Neutrophil (primary cell): ENCODE data around the gene OR12D2.
"Not testable (repeated sequence)": the region's sequence is repeated elsewhere in the genome, so short reads cannot be mapped to it uniquely, and the experiment has no call there.

Experiments
- H3K27ac ChIP-seq: fragments of 200-600 bp; sonication (generic); 2 replicates; pipeline ENCODE4 v1.5.1; 2016; ENCODE audit warnings: mild to moderate bottlenecking, moderate library complexity
- H3K27me3 ChIP-seq: fragments of 200-600 bp; sonication (generic); 2 replicates; pipeline ENCODE4 v1.6.0; 2016; ENCODE audit warnings: mild to moderate bottlenecking
- H3K36me3 ChIP-seq: fragments of 200-600 bp; sonication (generic); 2 replicates; pipeline ENCODE4 v1.5.1; 2017
- H3K4me1 ChIP-seq, 2 experiments: fragments of 200-600 bp in 1 of 2; sonication (generic) in 1 of 2; 1 replicate in 1 of 2; 2 replicates in 1 of 2; pipeline versions ENCODE4 v1.5.1 to v1.6.1; 2013 to 2016; ENCODE audit warnings: low read depth in 1 of 2, low read length in 1 of 2, mild to moderate bottlenecking in 1 of 2, moderate library complexity in 1 of 2; ENCODE audit not compliant: control insufficient read depth in 1 of 2, insufficient read depth in 1 of 2
- H3K4me3 ChIP-seq, 2 experiments: fragments of 200-600 bp in 1 of 2; sonication (generic) in 1 of 2; 1 replicate in 1 of 2; 2 replicates in 1 of 2; pipeline ENCODE4 v1.5.1; 2013 to 2016; ENCODE audit warnings: low read depth in 1 of 2, low read length in 1 of 2, mild to moderate bottlenecking in 1 of 2, moderate library complexity in 1 of 2
- H3K9me3 ChIP-seq: fragments of 200-600 bp; sonication (generic); 2 replicates; pipeline ENCODE4 v1.5.1; 2016
- CTCF ChIP-seq: fragments of 200-600 bp; sonication (generic); IDR thresholded peaks from 2 replicates; pipeline ENCODE4 v1.5.1; 2016; ENCODE audit warnings: antibody characterized with exemption

The OR12D2 gene

GRCh38 chr6:29442719-29443118 lies 47.3 kb downstream of the OR12D2 start:
- H3K27ac ChIP-seq = no peak overlapping the region
- no peaks in the 10 kb centered on the region for H3K27me3 ChIP-seq
- no peaks in the 10 kb centered on the region for H3K9me3 ChIP-seq
- no peak overlapping the region for H3K4me3 ChIP-seq
- H3K36me3 ChIP-seq = no peaks in the 10 kb centered on the region
- no peaks in the 10 kb centered on the region for H3K4me1 ChIP-seq
- TF ChIP-seq CTCF = no peak

GRCh38 chr6:29444031-29444430 lies 48.6 kb downstream of the OR12D2 start:
- H3K36me3 ChIP-seq, H3K27ac ChIP-seq, H3K4me1 ChIP-seq, H3K9me3 ChIP-seq, H3K4me3 ChIP-seq, H3K27me3 ChIP-seq: not testable (repeated sequence)
